ENCODE measurements around the gene ARRB1. TPM values are rescaled to one million over a fixed set of nuclear protein-coding genes. Genes with fewer than 3 reads are reported as not detected.

The ARRB1 gene
- 9.1 and 11.1 TPM in 2 replicates for total RNA-seq

GRCh38 chr11:75351541-75351790 is at the start of gene ARRB1:
Gene ARRB1, minus strand, starts transcription at chr11:75351661. Its CDS starts 54 bp downstream, at chr11:75351607.

GRCh38 chr11:75399344-75400145 is 48.1 kb upstream of the ARRB1 start, which contains the start of gene RPS3:
Gene RPS3, plus strand, starts transcription at chr11:75399518. Its CDS starts 30 bp downstream, at chr11:75399548.

GRCh38 chr11:75240311-75241035 is 111.0 kb downstream of the ARRB1 start, which contains the start of gene TPBGL:
Gene TPBGL, plus strand, starts transcription at chr11:75240774. Its CDS starts 276 bp downstream, at chr11:75241050.

Other genes starting within 250 kb of the ARRB1 start
- gene SLCO2B1, start 200.6 kb downstream of the ARRB1 start, total RNA-seq = 0.28 and 0.65 TPM in 2 replicates
- under 0.01 TPM in 1 of 2 replicates, not detected in the other for gene TPBGL, start 110.9 kb downstream of the ARRB1 start, total RNA-seq
- gene RPS3, start 47.9 kb upstream of the ARRB1 start, total RNA-seq = 2,735 and 2,909 TPM in 2 replicates
- gene KLHL35, start 81.5 kb upstream of the ARRB1 start, total RNA-seq = 2.4 and 3.0 TPM in 2 replicates
- gene GDPD5, start 174.3 kb upstream of the ARRB1 start, total RNA-seq = 4.1 and 9.0 TPM in 2 replicates
- gene SERPINH1, start 210.6 kb upstream of the ARRB1 start, total RNA-seq = 1,258 and 1,381 TPM in 2 replicates